Right atrium auricular region (tissue), 2 donors: Measurements from ENCODE around the gene NCLN. TPM values are rescaled to one million over a fixed set of nuclear protein-coding genes. Genes with fewer than 3 reads are reported as not detected.
"Not testable (repeated sequence)": the region's sequence is repeated elsewhere in the genome, so short reads cannot be mapped to it uniquely, and the experiment has no call there.

Experiments
- DNase-seq: peaks from one replicate; pipeline ENCODE4 v3.0.0-alpha.2; 2019; ENCODE audit warnings: low spot score
- H3K27ac ChIP-seq, 2 donors: fragments of 200-600 bp; sonication (generic); 1 replicate in 1 of 2; 2 replicates in 1 of 2; pipeline ENCODE4 v1.5.1; 2016 to 2019
- H3K27me3 ChIP-seq, 2 donors: fragments of 200-600 bp; sonication (generic); one replicate each; pipeline versions ENCODE4 v1.5.1 to v1.6.0; 2017 to 2019
- H3K36me3 ChIP-seq: fragments of 200-600 bp; sonication (generic); one replicate; pipeline ENCODE4 v1.5.1; 2016
- H3K4me1 ChIP-seq, 2 donors: fragments of 200-600 bp; sonication (generic); one replicate each; pipeline versions ENCODE4 v1.5.1 to v1.6.0; 2017 to 2019
- H3K4me3 ChIP-seq, 2 donors: fragments of 200-600 bp; sonication (generic); 1 replicate in 1 of 2; 2 replicates in 1 of 2; pipeline ENCODE4 v1.5.1; 2017 to 2019; ENCODE audit warnings: mild to moderate bottlenecking in 1 of 2, moderate library complexity in 1 of 2
- H3K9me3 ChIP-seq, 2 donors: fragments of 200-600 bp; sonication (generic); one replicate each; pipeline ENCODE4 v1.5.1; 2019
- total RNA-seq, 2 donors: library from RNA; depleted of rRNA; stranded (reverse); fragments of >200 nt; gene quantifications; one replicate each; pipeline ENCODE4 v1.1.0, GENCODE V29; 2016
- TF ChIP-seq, protein P1 (sequence below), 2 donors: fragments of 200-600 bp; sonication (generic); IDR thresholded peaks; one replicate each; pipeline ENCODE4 v1.5.1; 2019; ENCODE audit warnings: antibody characterized with exemption in 2 of 2

NCLN gene
- total RNA-seq, 2 donors from 2014 or later, result 23.3 to 24.9 TPM

DNA sequence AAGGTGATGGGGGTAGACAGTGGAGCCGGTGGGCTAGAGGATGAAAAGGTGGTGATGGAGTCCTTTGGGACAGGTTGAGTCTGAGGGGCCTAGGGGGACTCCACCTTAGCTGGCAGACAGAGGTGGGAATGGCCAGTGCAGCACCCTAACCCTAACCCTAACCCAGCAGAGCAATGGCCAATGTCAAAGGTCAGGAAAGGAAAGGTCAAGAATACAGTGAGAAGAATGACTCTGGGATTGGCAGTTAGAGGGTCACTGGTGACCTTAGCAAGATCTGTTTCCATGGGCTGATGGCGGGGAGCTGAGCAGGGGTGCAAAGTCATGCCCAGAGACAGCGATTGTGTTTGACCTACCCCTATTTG is 33.3 kb upstream of the NCLN start:
- Histone ChIP-seq H3K27me3 (no peaks in the 10 kb centered on the region), H3K4me3 (no peak overlapping the region), H3K9me3 (no peaks in the 10 kb centered on the region), H3K27ac (no peak overlapping the region), H3K36me3 (no peaks in the 10 kb centered on the region), H3K4me1 (peaks cover 0 to 14% of the 10 kb centered on the region in 2 donors)
- TF ChIP-seq, protein P1, sequence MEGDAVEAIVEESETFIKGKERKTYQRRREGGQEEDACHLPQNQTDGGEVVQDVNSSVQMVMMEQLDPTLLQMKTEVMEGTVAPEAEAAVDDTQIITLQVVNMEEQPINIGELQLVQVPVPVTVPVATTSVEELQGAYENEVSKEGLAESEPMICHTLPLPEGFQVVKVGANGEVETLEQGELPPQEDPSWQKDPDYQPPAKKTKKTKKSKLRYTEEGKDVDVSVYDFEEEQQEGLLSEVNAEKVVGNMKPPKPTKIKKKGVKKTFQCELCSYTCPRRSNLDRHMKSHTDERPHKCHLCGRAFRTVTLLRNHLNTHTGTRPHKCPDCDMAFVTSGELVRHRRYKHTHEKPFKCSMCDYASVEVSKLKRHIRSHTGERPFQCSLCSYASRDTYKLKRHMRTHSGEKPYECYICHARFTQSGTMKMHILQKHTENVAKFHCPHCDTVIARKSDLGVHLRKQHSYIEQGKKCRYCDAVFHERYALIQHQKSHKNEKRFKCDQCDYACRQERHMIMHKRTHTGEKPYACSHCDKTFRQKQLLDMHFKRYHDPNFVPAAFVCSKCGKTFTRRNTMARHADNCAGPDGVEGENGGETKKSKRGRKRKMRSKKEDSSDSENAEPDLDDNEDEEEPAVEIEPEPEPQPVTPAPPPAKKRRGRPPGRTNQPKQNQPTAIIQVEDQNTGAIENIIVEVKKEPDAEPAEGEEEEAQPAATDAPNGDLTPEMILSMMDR (IDR thresholded peaks at IDR 0.05), result no peak
- DNase-seq, result no peak

DNA sequence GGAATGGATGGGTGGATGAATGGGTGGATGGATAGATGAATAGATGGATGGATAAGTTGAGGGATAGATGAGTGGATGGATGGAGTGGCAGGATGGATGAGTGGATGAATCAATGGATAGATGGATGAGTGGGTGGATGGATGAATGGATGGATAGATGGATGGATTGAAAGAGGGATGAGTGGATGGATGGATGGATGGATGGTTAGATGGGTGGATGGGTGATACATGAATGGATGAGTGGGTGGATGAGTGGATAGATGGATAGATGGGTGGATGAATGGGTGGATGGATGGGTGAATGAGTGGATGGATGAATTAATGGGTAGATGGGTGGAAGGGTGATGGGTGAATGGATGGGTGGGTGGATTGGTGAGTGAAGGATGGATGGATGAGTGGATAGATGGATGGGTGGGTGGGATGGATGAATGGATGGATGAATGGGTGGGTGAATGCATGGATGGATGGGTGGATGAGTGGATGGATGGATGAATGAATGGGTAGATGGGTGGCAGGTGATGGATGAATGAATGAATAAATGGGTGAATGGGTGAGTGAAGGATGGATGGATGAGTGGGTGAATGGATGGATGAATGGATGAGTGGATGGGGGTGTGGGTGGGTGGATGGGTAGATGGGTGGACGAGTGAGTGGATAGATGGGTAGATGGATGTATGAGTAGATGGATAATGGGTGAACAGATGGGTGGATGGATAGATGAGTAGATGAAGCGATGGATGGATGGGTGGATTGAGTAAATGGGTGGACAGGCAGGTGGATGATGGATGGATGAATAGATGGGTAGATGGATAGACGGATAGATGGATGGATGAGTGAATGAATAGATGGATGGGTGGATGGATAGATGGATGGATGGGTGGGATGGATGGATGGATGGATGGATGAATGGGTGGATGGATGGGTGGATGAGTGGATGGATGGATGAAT is 32.2 kb upstream of the NCLN start:
- DNase-seq, result no peak
- H3K9me3 ChIP-seq, result no peaks in the 10 kb centered on the region
- TF ChIP-seq, protein P1 (IDR thresholded peaks at IDR 0.05), result no peak
- H3K4me1 ChIP-seq, result peaks cover 0 to 14% of the 10 kb centered on the region in 2 donors
- H3K27me3 ChIP-seq, result no peaks in the 10 kb centered on the region
- no peaks in the 10 kb centered on the region for H3K36me3 ChIP-seq
- H3K27ac ChIP-seq, result no peak overlapping the region
- no peak overlapping the region for H3K4me3 ChIP-seq

DNA sequence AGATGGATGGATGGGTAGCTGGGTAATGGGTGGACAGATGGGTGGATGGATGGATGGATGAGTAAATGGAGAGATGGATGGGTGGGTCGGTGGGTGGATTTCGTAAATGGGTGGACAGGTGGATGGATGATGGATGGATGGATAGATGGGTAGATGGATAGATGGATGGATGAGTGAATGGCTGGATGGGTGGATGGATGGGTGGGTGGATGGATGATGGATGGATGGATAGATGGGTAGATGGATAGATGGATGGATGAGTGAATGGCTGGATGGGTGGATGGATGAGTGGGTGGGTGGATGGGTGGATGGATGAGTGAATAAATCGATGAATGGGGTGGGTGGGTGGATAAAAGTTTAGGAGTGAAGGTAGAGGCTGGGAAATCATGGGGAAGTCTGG is 31.3 kb upstream of the NCLN start:
- not testable (repeated sequence) for H3K27me3 ChIP-seq, H3K9me3 ChIP-seq, DNase-seq, H3K4me3 ChIP-seq, H3K36me3 ChIP-seq
- H3K4me1 ChIP-seq, result peaks cover 0 to 14% of the 10 kb centered on the region in 2 donors
- peak overlapping the region in 1 of 2 donors; percentile 48 for H3K27ac ChIP-seq

DNA sequence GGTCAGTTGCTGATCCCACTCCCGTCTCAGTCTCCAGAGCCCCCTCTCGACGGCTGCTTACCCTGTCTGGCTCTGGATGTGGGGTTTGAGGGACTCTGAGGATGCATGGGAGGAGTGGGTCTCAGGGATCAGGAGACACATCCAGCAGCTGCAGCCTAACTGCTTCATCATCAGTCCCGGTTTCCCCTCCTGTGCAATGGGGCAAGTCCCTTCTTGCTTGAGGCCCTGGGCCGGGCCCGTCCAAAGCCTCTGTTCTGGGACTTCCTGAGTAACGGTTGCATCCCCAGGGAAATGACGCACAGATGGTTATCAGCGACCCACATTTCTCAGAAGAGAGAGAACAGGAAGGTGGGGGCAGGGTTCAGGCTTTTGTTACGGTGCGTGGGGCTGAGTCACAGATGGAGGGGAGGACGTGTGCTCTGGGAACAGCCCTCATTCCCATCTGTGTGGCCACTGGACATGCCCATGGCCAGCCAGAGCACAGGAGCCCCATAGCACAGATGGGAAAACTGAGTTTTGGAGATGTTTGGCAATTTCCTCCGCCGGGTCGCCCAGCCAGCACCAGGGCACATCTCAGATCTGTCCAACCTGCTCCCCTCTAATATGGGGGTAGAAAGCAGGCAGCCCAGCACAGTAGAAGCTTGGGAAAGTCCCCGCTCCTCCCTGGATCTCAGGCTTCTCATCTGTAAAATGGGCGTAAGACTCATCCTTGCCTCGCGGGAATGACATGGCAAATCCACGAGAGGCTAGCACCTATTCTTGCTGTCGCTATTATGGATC is 30.6 kb upstream of the NCLN start:
- Histone ChIP-seq H3K27ac (peak overlapping the region in 1 of 2 donors; percentile 48), H3K27me3 (no peaks in the 10 kb centered on the region), H3K9me3 (no peaks in the 10 kb centered on the region), H3K36me3 (no peaks in the 10 kb centered on the region), H3K4me3 (no peak overlapping the region), H3K4me1 (peaks cover 0 to 14% of the 10 kb centered on the region in 2 donors)
- DNase-seq, result peak; percentile 86
- TF ChIP-seq, protein P1 (IDR thresholded peaks at IDR 0.05), result no peak

DNA sequence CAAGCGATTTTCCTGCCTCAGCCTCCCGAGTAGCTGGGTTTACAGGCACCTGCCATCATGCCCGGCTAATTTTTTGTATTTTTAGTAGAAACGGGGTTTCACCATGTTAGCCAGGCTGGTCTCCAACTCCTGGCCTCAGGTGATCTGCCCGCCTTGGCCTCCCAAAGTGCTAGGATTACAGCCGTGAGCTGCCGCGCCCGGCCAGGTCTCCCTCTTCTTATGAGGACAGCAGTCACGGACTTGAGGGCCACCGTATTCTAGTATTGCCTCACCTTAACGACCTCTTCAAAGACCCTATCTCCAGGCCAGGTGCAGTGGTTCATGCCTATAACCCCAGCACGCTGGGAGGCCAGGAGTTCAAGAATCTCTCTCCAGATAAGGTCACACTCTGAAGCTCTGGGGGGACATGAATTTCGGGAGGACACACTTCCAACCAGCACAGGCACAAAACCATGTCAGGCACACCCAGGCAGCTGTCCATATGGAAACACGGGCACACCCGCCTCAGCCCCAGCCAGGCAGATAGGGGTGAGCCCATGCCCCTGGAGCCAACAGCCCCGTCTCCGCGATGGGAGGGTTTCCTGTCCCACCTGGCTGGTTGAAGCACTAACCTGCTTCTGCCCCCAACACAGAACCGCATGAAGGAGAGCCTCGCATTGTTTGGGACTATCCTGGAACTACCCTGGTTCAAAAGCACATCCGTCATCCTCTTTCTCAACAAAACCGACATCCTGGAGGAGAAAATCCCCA is 28.5 kb upstream of the NCLN start:
- H3K27me3 ChIP-seq, result no peaks in the 10 kb centered on the region
- H3K36me3 ChIP-seq, result no peaks in the 10 kb centered on the region
- TF ChIP-seq, protein P1 (IDR thresholded peaks at IDR 0.05), result no peak
- peaks cover 0 to 14% of the 10 kb centered on the region in 2 donors for H3K4me1 ChIP-seq
- H3K9me3 ChIP-seq, result no peaks in the 10 kb centered on the region
- H3K27ac ChIP-seq, result no peak overlapping the region
- H3K4me3 ChIP-seq, result no peak overlapping the region
- no peak for DNase-seq
